HepG2 (cell line): Measurements from ENCODE around the gene CHCT1. TPM values are rescaled to one million over a fixed set of nuclear protein-coding genes. Genes with fewer than 3 reads are reported as not detected.
"Not testable (repeated sequence)": the region's sequence is repeated elsewhere in the genome, so short reads cannot be mapped to it uniquely, and the experiment has no call there.

Experiments used
- ATAC-seq: fragments of 200-7000 bp; cut with Tn5 transposase; 3 replicates; pipeline ENCODE4 v1.9.1; 2020; ENCODE audit warnings: mild to moderate bottlenecking, moderate library complexity
- BruUV-seq: library from RNA; stranded (reverse); fragments of 400-500 nt; replicated peaks from 2 replicates; lab custom pipeline; 2021; lab: Mats Ljungman, UMichigan
- CTCF ChIA-PET: fragments of 300-600 bp; formaldehyde crosslinking; extraction: SDS; loops from one replicate; lab custom pipeline; 2021; ENCODE audit warnings: low total read pairs, inconsistent platforms, low intra/inter-chr PET ratio; lab: Yijun Ruan, JAX
- POLR2A ChIA-PET: fragments of 350-600 bp; sonication (Branson Sonifier 250); formaldehyde crosslinking; loops from one replicate; lab custom pipeline; 2020; ENCODE audit warnings: antibody characterized with exemption, inconsistent platforms; lab: Yijun Ruan, JAX
- DNase-seq: peaks from one replicate; pipeline ENCODE4 v3.0.0-alpha.2; 2015; ENCODE audit warnings: low spot score
- FAIRE-seq: peaks from 3 replicates; lab custom pipeline; 2011; peaks lifted over from hg19 to GRCh38; lab: Jason Lieb, UNC
- H2AFZ ChIP-seq: one replicate; pipeline ENCODE4 v1.6.1; 2011; ENCODE audit warnings: low read length, inconsistent platforms
- H3K27ac ChIP-seq: fragments of 300-600 bp; 3 replicates; pipeline ENCODE4 v1.8.0; 2011; ENCODE audit warnings: mixed run types, mild to moderate bottlenecking, mixed read lengths, low read length, inconsistent platforms; ENCODE audit not compliant: insufficient read depth; ENCODE audit errors: extremely low read length
- H3K27me3 ChIP-seq, 2 experiments: fragments of 200-600 bp in 1 of 2; 2 replicates in 1 of 2; 3 replicates in 1 of 2; pipeline versions ENCODE4 v1.6.0 to v1.8.0; 2011; ENCODE audit warnings: low read length in 2 of 2, mild to moderate bottlenecking in 2 of 2, moderate library complexity in 2 of 2, inconsistent platforms in 1 of 2; ENCODE audit not compliant: insufficient read depth in 2 of 2, control insufficient read depth in 1 of 2
- H3K36me3 ChIP-seq, 2 experiments: fragments of 200-600 bp in 1 of 2; replicated peaks in 1 of 2; 2 replicates in 1 of 2; 3 replicates in 1 of 2; pipeline versions ENCODE4 v1.5.1 to v1.8.0; 2011; ENCODE audit warnings: low read length in 2 of 2, inconsistent platforms in 1 of 2; ENCODE audit not compliant: insufficient read depth in 2 of 2, control insufficient read depth in 1 of 2
- H3K4me1 ChIP-seq: 2 replicates; pipeline ENCODE4 v1.5.1; 2012; ENCODE audit warnings: low read length, inconsistent platforms; ENCODE audit not compliant: insufficient read depth
- H3K4me2 ChIP-seq: 2 replicates; pipeline ENCODE4 v1.6.0; 2011; ENCODE audit warnings: low read depth, low read length, inconsistent platforms
- H3K4me3 ChIP-seq, 3 experiments: fragments of 200-600 bp in 1 of 3; sonication (generic), shearing (Covaris generic) in 1 of 3; replicated peaks in 1 of 3; 2 replicates each; pipeline ENCODE4 v1.5.1; 2011 to 2016; ENCODE audit warnings: low read length in 3 of 3, inconsistent platforms in 2 of 3, low read depth in 2 of 3, mild to moderate bottlenecking in 2 of 3, control low read depth in 1 of 3, mixed read lengths in 1 of 3; ENCODE audit not compliant: insufficient read depth in 1 of 3
- H3K79me2 ChIP-seq: one replicate; pipeline ENCODE4 v1.6.1; 2011; ENCODE audit warnings: low read length, inconsistent platforms; ENCODE audit not compliant: insufficient read depth
- H3K9ac ChIP-seq: 2 replicates; pipeline ENCODE4 v1.6.0; 2011; ENCODE audit warnings: mild to moderate bottlenecking, low read depth, low read length, inconsistent platforms; ENCODE audit not compliant: insufficient read depth
- H3K9me3 ChIP-seq: 2 replicates; pipeline ENCODE4 v1.5.1; 2012; ENCODE audit warnings: mild to moderate bottlenecking, low read length
- H4K20me1 ChIP-seq: 2 replicates; pipeline ENCODE4 v1.6.0; 2011; ENCODE audit warnings: inconsistent platforms, mild to moderate bottlenecking, low read length, moderate library complexity; ENCODE audit not compliant: insufficient read depth
- HMGA1 ChIP-seq: sonication (generic); formaldehyde crosslinking; conservative IDR thresholded peaks from 2 replicates; pipeline ENCODE4 v1.4.0; 2020; ENCODE audit warnings: missing genetic modification reagents
- MED13 ChIP-seq: sonication (generic); formaldehyde crosslinking; IDR thresholded peaks from 2 replicates; pipeline ENCODE4 v1.5.0; 2020; ENCODE audit warnings: missing genetic modification reagents
- MXD4 ChIP-seq: IDR thresholded peaks from 2 replicates; pipeline ENCODE4 v1.6.1; 2016; ENCODE audit warnings: mild to moderate bottlenecking, missing biosample characterization, missing genetic modification reagents
- ZNF496 ChIP-seq: sonication (generic); formaldehyde crosslinking; IDR thresholded peaks from 2 replicates; pipeline ENCODE4 v1.8.1; 2023; ENCODE audit warnings: mild to moderate bottlenecking, moderate library complexity, missing genetic modification reagents; ENCODE audit not compliant: insufficient replicate concordance
- WGBS: methylation state at CpG from one replicate; pipeline ENCODE4 v1.1.6; 2017; ENCODE audit warnings: low lambda C conversion rate; 5-methylcytosine and 5-hydroxymethylcytosine counted together
- in situ Hi-C: cut with HindIII; loops from 2 replicates; pipeline ENCODE4 v1.10.0; 2017; ENCODE audit warnings: low pct_unique_long_range_greater_than_20kb; ENCODE audit not compliant: extremely low pct_ligation_motif_present
- intact Hi-C: fragments of 100-400 bp; cut with micrococcal nuclease; formaldehyde crosslinking; loops from one replicate; pipeline ENCODE4 v1.10.0; 2022; ENCODE audit not compliant: unreplicated experiment
- polyA plus RNA-seq, 8 experiments: library from polyadenylated mRNA; depleted of rRNA in 3 of 8; stranded (reverse) in 7 of 8; unstranded in 1 of 8; fragments of >200 nt; fragmentation: Illumina TruSeq in 4 of 8; extraction: Trizol in 4 of 8; gene quantifications; 2 replicates each; pipeline versions ENCODE4 v1.2.1 to v1.2.3, GENCODE V29; 2011 to 2016; ENCODE audit warnings: low read depth in 4 of 8, missing spikeins in 1 of 8, mixed read lengths in 1 of 8; ENCODE audit not compliant: insufficient read depth in 1 of 8
- total RNA-seq, 5 experiments: library from RNA; depleted of rRNA; stranded (reverse); fragments of >200 nt; fragmentation: Illumina TruSeq; extraction: Trizol; gene quantifications; 2 replicates each; pipeline ENCODE4 v1.2.3, GENCODE V29; 2016; ENCODE audit warnings: low read depth in 1 of 5
- TF ChIP-seq, protein P1 (sequence below): sonication (generic); formaldehyde crosslinking; IDR thresholded peaks from 2 replicates; pipeline ENCODE4 v1.5.0; 2020; ENCODE audit warnings: missing genetic modification reagents
- TF ChIP-seq, protein P2 (sequence below): sonication (generic); formaldehyde crosslinking; IDR thresholded peaks from 2 replicates; pipeline ENCODE4 v1.5.0; 2020; ENCODE audit warnings: mild to moderate bottlenecking, missing genetic modification reagents

Gene CHCT1
- total and polyA plus RNA-seq, 2 of the 13 experiments (the other 11 are each of a cell fraction or from before 2014, with no cell fraction given): not detected

DNA sequence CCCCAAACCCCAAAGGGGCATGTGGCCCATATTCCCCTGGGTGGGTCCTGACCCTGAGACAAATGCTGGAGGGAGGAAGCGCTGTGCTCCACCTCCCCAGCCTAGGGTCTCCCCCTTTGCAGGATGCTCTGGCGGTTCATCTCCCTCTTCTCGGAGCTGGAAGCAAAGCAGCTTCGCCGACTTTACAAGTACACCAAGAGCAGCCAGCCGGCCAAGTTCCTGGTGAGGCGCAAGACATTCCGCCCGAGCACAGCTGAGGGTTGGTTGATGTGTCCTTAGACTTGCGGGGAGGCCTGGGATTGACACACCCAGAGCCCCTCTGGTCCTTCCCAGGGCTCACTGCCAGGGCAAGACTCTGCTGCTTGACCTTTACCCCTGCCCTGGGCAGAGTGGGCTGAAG lies 4.3 kb downstream of the CHCT1 start:
- no peak overlapping the region for H3K27ac ChIP-seq
- H2AFZ ChIP-seq: no peak overlapping the region
- no peak for DNase-seq
- H3K36me3 ChIP-seq: no peaks in the 10 kb centered on the region
- H3K4me1 ChIP-seq: peaks cover 7% of the 10 kb centered on the region; the same call in 1 of the 2 replicates
- H3K9ac ChIP-seq: no peak overlapping the region
- 47% methylated on average over 7 of the region's 10 CpGs for WGBS
- H4K20me1 ChIP-seq: no peaks in the 10 kb centered on the region
- in situ Hi-C loops (no loop called here), intact Hi-C loops (no loop called here)
- ATAC-seq: no peak
- BruUV-seq: no TSS peak
- no peak overlapping the region for H3K4me2 ChIP-seq
- CTCF ChIA-PET: no interaction called here
- POLR2A ChIA-PET: no interaction called here
- H3K9me3 ChIP-seq: no peaks in the 10 kb centered on the region
- no peaks in the 10 kb centered on the region for H3K79me2 ChIP-seq
- no peak for FAIRE-seq
- H3K27me3 ChIP-seq: peaks cover 7 to 19% of the 10 kb centered on the region in 2 experiments
- TF ChIP-seq, protein P1, sequence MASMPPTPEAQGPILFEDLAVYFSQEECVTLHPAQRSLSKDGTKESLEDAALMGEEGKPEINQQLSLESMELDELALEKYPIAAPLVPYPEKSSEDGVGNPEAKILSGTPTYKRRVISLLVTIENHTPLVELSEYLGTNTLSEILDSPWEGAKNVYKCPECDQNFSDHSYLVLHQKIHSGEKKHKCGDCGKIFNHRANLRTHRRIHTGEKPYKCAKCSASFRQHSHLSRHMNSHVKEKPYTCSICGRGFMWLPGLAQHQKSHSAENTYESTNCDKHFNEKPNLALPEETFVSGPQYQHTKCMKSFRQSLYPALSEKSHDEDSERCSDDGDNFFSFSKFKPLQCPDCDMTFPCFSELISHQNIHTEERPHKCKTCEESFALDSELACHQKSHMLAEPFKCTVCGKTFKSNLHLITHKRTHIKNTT: no peak
- no peak for TF ChIP-seq ZNF496
- no peak for TF ChIP-seq HMGA1 (CRISPR knock-in tag)
- TF ChIP-seq, protein P2, sequence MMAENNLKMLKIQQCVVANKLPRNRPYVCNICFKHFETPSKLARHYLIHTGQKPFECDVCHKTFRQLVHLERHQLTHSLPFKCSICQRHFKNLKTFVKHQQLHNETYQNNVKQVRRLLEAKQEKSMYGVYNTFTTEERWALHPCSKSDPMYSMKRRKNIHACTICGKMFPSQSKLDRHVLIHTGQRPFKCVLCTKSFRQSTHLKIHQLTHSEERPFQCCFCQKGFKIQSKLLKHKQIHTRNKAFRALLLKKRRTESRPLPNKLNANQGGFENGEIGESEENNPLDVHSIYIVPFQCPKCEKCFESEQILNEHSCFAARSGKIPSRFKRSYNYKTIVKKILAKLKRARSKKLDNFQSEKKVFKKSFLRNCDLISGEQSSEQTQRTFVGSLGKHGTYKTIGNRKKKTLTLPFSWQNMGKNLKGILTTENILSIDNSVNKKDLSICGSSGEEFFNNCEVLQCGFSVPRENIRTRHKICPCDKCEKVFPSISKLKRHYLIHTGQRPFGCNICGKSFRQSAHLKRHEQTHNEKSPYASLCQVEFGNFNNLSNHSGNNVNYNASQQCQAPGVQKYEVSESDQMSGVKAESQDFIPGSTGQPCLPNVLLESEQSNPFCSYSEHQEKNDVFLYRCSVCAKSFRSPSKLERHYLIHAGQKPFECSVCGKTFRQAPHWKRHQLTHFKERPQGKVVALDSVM: no peak
- TF ChIP-seq MED13: no peak
- TF ChIP-seq MXD4 (CRISPR knock-in tag): no peak
- H3K4me3 ChIP-seq: no peak overlapping the region

DNA sequence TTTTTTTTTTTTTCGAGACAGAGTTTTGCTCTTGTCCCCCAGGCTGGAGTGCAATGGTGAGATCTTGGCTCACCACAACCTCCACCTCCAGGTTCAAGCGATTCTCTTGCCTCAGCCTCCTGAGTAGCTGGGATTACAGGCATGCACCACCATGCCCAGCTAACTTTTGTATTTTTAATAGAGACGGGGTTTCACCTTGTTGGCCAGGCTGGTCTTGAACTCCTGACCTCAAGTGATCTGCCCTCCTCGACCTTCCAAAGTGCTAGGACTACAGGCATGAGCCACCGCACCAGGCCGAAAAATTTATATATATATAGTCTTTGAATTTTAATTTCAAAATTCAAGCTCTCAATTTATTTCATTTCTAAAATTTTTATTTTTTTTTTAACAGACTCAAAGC lies 6.2 kb downstream of the CHCT1 start:
- H3K4me2 ChIP-seq, H3K9ac ChIP-seq, ATAC-seq, BruUV-seq, H2AFZ ChIP-seq, CTCF ChIA-PET, H3K4me3 ChIP-seq, H4K20me1 ChIP-seq, H3K36me3 ChIP-seq, H3K4me1 ChIP-seq, FAIRE-seq, POLR2A ChIA-PET, H3K27ac ChIP-seq, DNase-seq, H3K79me2 ChIP-seq, H3K27me3 ChIP-seq, intact Hi-C loops, in situ Hi-C loops: not testable (repeated sequence)
- peaks cover 12% of the 10 kb centered on the region; the same call in 1 of the 2 replicates for H3K9me3 ChIP-seq
- 36% methylated on average over 6 of the region's 6 CpGs for WGBS

DNA sequence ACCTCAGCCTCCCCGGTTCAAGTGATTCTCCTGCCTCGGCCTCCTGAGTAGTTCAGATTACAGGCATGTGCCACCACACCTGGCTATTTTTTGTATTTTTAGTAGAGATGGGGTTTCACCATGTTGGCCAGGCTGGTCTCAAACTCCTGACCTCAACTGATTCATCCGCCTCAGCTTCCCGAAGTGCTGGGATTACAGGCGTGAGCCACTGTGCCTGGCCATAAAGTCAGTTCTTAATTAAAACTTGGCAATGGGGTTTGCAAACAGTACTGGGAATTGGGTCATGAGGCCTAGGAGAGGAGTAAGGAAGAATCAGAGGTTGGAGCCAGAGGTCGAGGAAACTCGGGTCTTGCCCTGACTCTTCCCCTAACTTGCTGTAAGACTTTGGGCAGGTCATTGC lies 8.3 kb downstream of the CHCT1 start:
- intact Hi-C loops: loop anchor here (10.0 kb wide), 1 partner anchor 116 kb away; no protein-coding TSS in a partner anchor
- H3K27me3 ChIP-seq, H2AFZ ChIP-seq, H4K20me1 ChIP-seq, H3K79me2 ChIP-seq, H3K27ac ChIP-seq, DNase-seq, ATAC-seq, H3K4me3 ChIP-seq, H3K4me2 ChIP-seq, POLR2A ChIA-PET, FAIRE-seq, CTCF ChIA-PET, BruUV-seq, H3K9ac ChIP-seq, H3K36me3 ChIP-seq, H3K4me1 ChIP-seq: not testable (repeated sequence)
- H3K9me3 ChIP-seq: peaks cover 12% of the 10 kb centered on the region; the same call in 1 of the 2 replicates
- in situ Hi-C loops: loop anchor here (10.0 kb wide), 1 partner anchor 266 kb away; no protein-coding TSS in a partner anchor
- WGBS: 70% methylated on average over 7 of the region's 7 CpGs
